K562 (cell line): ENCODE results near the gene KPNA1. TPM values are rescaled to one million over a fixed set of nuclear protein-coding genes. Genes with fewer than 3 reads are reported as not detected.

ENCODE experiments used
- ATAC-seq: fragments of 200-7000 bp; cut with Tn5 transposase; 3 replicates; pipeline ENCODE4 v1.9.1; 2020; ENCODE audit warnings: moderate library complexity
- BruUV-seq: library from RNA; stranded (reverse); fragments of 400-500 nt; replicated peaks from 2 replicates; lab custom pipeline; 2021; lab: Mats Ljungman, UMichigan
- CTCF ChIA-PET: fragments of 300-600 bp; formaldehyde crosslinking; extraction: SDS; loops from one replicate; lab custom pipeline; 2021; ENCODE audit warnings: low intra/inter-chr PET ratio; lab: Yijun Ruan, JAX
- POLR2A ChIA-PET: fragments of 300-600, 350-650 bp; sonication (Branson Sonifier 250); formaldehyde crosslinking; extraction: SDS; loops from one replicate; lab custom pipeline; 2021; ENCODE audit warnings: antibody characterized with exemption, inconsistent platforms; lab: Yijun Ruan, JAX
- DNase-seq, 4 experiments: peaks; one replicate each; pipeline versions ENCODE4 v3.0.0 to v3.0.0-alpha.2; 2011 to 2018; ENCODE audit warnings: low spot score in 3 of 4, mixed read lengths in 3 of 4; ENCODE audit errors: extremely low read depth in 1 of 4
- FAIRE-seq: peaks from 2 replicates; lab custom pipeline; 2011; peaks lifted over from hg19 to GRCh38; lab: Jason Lieb, UNC
- H2AFZ ChIP-seq: 2 replicates; pipeline ENCODE4 v1.6.0; 2011; ENCODE audit warnings: low read depth, low read length, control low read depth, inconsistent platforms
- H3K27ac ChIP-seq: fragments of 200-600 bp; 3 replicates; pipeline ENCODE4 v1.8.0; 2011; ENCODE audit warnings: low read depth, mild to moderate bottlenecking, control low read depth, inconsistent platforms, low read length, moderate library complexity, mixed read lengths; ENCODE audit errors: extremely low read depth
- H3K27me3 ChIP-seq, 2 experiments: fragments of 300-600 bp in 1 of 2; 2 replicates in 1 of 2; 3 replicates in 1 of 2; pipeline versions ENCODE4 v1.6.0 to v1.8.0; 2011; ENCODE audit warnings: inconsistent platforms in 2 of 2, low read length in 2 of 2, mild to moderate bottlenecking in 1 of 2, mixed read lengths in 1 of 2, moderate library complexity in 1 of 2; ENCODE audit not compliant: control insufficient read depth in 2 of 2, insufficient read depth in 2 of 2
- H3K36me3 ChIP-seq: fragments of 300-600 bp; 3 replicates; pipeline ENCODE4 v1.8.0; 2011; ENCODE audit warnings: mild to moderate bottlenecking, low read length, inconsistent platforms; ENCODE audit not compliant: control insufficient read depth, insufficient read depth
- H3K4me1 ChIP-seq, 2 experiments: fragments of 200-600 bp in 1 of 2; replicated peaks in 1 of 2; 2 replicates in 1 of 2; 3 replicates in 1 of 2; pipeline versions ENCODE4 v1.5.1 to v1.8.0; 2011; ENCODE audit warnings: inconsistent platforms in 2 of 2, low read length in 2 of 2, mild to moderate bottlenecking in 1 of 2, mixed read lengths in 1 of 2, moderate library complexity in 1 of 2; ENCODE audit not compliant: control insufficient read depth in 2 of 2, insufficient read depth in 2 of 2
- H3K4me2 ChIP-seq: 2 replicates; pipeline ENCODE4 v1.6.1; 2011; ENCODE audit warnings: low read length, control low read depth, inconsistent platforms, mixed read lengths; ENCODE audit not compliant: insufficient read depth
- H3K4me3 ChIP-seq: fragments of 200-600 bp; sonication (generic), shearing (Covaris generic); 2 replicates; pipeline ENCODE4 v1.5.1; 2016; ENCODE audit warnings: control low read depth, inconsistent platforms
- H3K79me2 ChIP-seq: fragments of 200-600 bp; 3 replicates; pipeline ENCODE4 v1.8.0; 2011; ENCODE audit warnings: low read length, inconsistent platforms; ENCODE audit not compliant: control insufficient read depth, insufficient read depth
- H3K9ac ChIP-seq, 2 experiments: 2 replicates each; pipeline versions ENCODE4 v1.6.0 to v1.6.1; 2011; ENCODE audit warnings: low read depth in 2 of 2, low read length in 2 of 2, control low read depth in 1 of 2, inconsistent platforms in 1 of 2, mild to moderate bottlenecking in 1 of 2, mixed read lengths in 1 of 2; ENCODE audit not compliant: insufficient read depth in 1 of 2
- H3K9me1 ChIP-seq: one replicate; pipeline ENCODE4 v1.6.0; 2011; ENCODE audit warnings: inconsistent platforms, mild to moderate bottlenecking, low read length, moderate library complexity; ENCODE audit not compliant: control insufficient read depth, insufficient read depth
- H3K9me3 ChIP-seq: replicated peaks from 2 replicates; pipeline ENCODE4 v1.5.1; 2011; ENCODE audit warnings: low read depth, low read length, inconsistent platforms; ENCODE audit not compliant: control insufficient read depth, insufficient read depth
- H4K20me1 ChIP-seq: replicated peaks from 2 replicates; pipeline ENCODE4 v1.6.1; 2011; ENCODE audit warnings: low read length, inconsistent platforms, mixed read lengths; ENCODE audit not compliant: control insufficient read depth, insufficient read depth
- CEBPG ChIP-seq, 3 experiments: fragments of 200-800 bp in 1 of 3; sonication (Bioruptor generic) in 1 of 3; sonication (generic) in 1 of 3; formaldehyde crosslinking in 1 of 3; IDR thresholded peaks in 2 of 3; conservative IDR thresholded peaks in 1 of 3; 2 replicates each; pipeline versions ENCODE4 v1.6.1 to v1.8.0; 2016 to 2022; ENCODE audit warnings: missing compliant biosample characterization in 2 of 3, missing genetic modification characterization in 2 of 3, mild to moderate bottlenecking in 1 of 3, missing genetic modification reagents in 1 of 3
- ETS2 ChIP-seq: IDR thresholded peaks from 2 replicates; pipeline ENCODE4 v1.6.1; 2016; ENCODE audit warnings: borderline replicate concordance, missing genetic modification characterization, mild to moderate bottlenecking, moderate library complexity, missing compliant biosample characterization; ENCODE audit not compliant: poor library complexity, severe bottlenecking
- KAT8 ChIP-seq: fragments of 450-650 bp; IDR thresholded peaks from 2 replicates; pipeline ENCODE4 v1.6.1; 2016; ENCODE audit warnings: low read depth, mild to moderate bottlenecking
- ZNF23 ChIP-seq: fragments of 250-450 bp; sonication (Bioruptor Pico); IDR thresholded peaks from 2 replicates; pipeline ENCODE4 v1.4.0; 2020; ENCODE audit warnings: mild to moderate bottlenecking
- ZNF232 ChIP-seq: sonication (generic); formaldehyde crosslinking; IDR thresholded peaks from 2 replicates; pipeline ENCODE4 v1.8.0; 2022; ENCODE audit warnings: mild to moderate bottlenecking, missing genetic modification reagents
- WGBS: fragments of 100-300 bp; shearing (Covaris generic); methylation state at CpG from one replicate; pipeline ENCODE4 v1.1.6; 2016; ENCODE audit warnings: low coverage, mixed read lengths; ENCODE audit not compliant: insufficient coverage; ENCODE audit errors: missing lambda C conversion rate; 5-methylcytosine and 5-hydroxymethylcytosine counted together
- in situ Hi-C: fragments of 300-500 bp; cut with MboI; formaldehyde crosslinking; loops from 4 replicates; pipeline ENCODE4 v1.15.0; 2018; ENCODE audit warnings: inconsistent platforms, mixed read lengths
- intact Hi-C: fragments of 100-400 bp; cut with micrococcal nuclease; formaldehyde crosslinking; loops from 2 replicates; pipeline ENCODE4 v1.14.2; 2022
- polyA plus RNA-seq, 8 experiments: library from polyadenylated mRNA; depleted of rRNA in 4 of 8; stranded (reverse) in 5 of 8; unstranded in 3 of 8; fragments of >200 nt; fragmentation: Nextera tagmentation in 2 of 8; fragmentation: Illumina TruSeq in 1 of 8; extraction: Ambion mirVana in 2 of 8; extraction: Trizol in 1 of 8; gene quantifications; 2 replicates each; pipeline versions ENCODE4 v1.2.1 to v1.2.3, GENCODE V29; 2011 to 2014; ENCODE audit warnings: inconsistent platforms in 1 of 8, missing spikeins in 1 of 8
- total RNA-seq, 7 experiments: library from RNA; depleted of rRNA in 6 of 7; stranded (reverse); fragments of >200 nt in 6 of 7; fragmentation: Illumina TruSeq in 2 of 7; extraction: Trizol in 2 of 7; gene quantifications; 2 replicates each; pipeline versions ENCODE4 v1.2.1 to v1.2.3, GENCODE V29; 2011 to 2021; ENCODE audit warnings: low replicate concordance in 1 of 7
- TF ChIP-seq, protein P1 (sequence below): fragments of 250-450 bp; sonication (Bioruptor Pico); IDR thresholded peaks from 2 replicates; pipeline ENCODE4 v1.9.0; 2021; ENCODE audit warnings: mild to moderate bottlenecking, inconsistent platforms

KPNA1 gene
- total and polyA plus RNA-seq, 9 of the 15 experiments (the other 6 are each of a cell fraction or from before 2014, with no cell fraction given) = 9.3 to 53.8 (median 33.5) TPM

DNA sequence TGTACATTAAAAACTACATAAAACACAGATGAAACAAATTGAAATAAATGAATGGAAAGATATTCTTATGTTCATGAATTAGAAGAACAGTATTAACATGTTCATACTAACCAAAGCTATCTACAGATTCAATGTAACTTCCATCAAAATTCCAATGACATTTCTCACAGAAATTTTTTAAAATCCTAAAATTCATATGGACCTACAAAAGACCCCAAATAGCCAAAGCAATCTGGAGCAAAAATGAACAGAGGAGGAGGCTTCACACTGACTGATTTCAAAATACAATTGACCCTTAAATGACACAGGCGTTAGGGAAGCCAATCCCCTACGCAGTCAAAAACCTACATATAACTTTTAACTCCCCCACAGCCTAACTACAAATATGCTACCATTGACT lies 39.4 kb downstream of the KPNA1 start:
- no peak for ATAC-seq

More for the DNA sequence above, 39.4 kb downstream of the KPNA1 start:
- Histone ChIP-seq H3K9me3 (no peaks in the 10 kb centered on the region), H3K79me2 (peaks cover 69% of the 10 kb centered on the region), H3K4me2 (no peak overlapping the region), H3K27me3 (no peaks in the 10 kb centered on the region), H3K4me1 (no peaks in the 10 kb centered on the region; a peak in 2 of 5 replicates), H3K27ac (no peak overlapping the region), H4K20me1 (no peaks in the 10 kb centered on the region), H3K4me3 (no peak overlapping the region), H3K9me1 (no peaks in the 10 kb centered on the region), H2AFZ (no peak overlapping the region), H3K9ac (no peak overlapping the region), H3K36me3 (peaks cover 4% of the 10 kb centered on the region; the same call in 1 of the 3 replicates)
- ChIA-PET CTCF (no interaction called here), POLR2A (no interaction called here)
- in situ Hi-C loops (no loop called here), intact Hi-C loops (no loop called here)
- WGBS = 93% methylated on average over 2 of the region's 2 CpGs
- FAIRE-seq (no peak), DNase-seq (no peak)
- BruUV-seq = no TSS peak
- TF ChIP-seq ZNF23 (CRISPR knock-in tag) (no peak), ETS2 (tag) (no peak), KAT8 (no peak), ZNF232 (CRISPR knock-in tag) (no peak), CEBPG (CRISPR knock-in tag; IDR thresholded peaks at IDR 0.05) (no peak), CEBPG (tag; conservative IDR thresholded peaks at IDR 0.05 in 1 of 2, IDR thresholded peaks at IDR 0.05 in 1 of 2) (no peak)
- TF ChIP-seq, protein P1, sequence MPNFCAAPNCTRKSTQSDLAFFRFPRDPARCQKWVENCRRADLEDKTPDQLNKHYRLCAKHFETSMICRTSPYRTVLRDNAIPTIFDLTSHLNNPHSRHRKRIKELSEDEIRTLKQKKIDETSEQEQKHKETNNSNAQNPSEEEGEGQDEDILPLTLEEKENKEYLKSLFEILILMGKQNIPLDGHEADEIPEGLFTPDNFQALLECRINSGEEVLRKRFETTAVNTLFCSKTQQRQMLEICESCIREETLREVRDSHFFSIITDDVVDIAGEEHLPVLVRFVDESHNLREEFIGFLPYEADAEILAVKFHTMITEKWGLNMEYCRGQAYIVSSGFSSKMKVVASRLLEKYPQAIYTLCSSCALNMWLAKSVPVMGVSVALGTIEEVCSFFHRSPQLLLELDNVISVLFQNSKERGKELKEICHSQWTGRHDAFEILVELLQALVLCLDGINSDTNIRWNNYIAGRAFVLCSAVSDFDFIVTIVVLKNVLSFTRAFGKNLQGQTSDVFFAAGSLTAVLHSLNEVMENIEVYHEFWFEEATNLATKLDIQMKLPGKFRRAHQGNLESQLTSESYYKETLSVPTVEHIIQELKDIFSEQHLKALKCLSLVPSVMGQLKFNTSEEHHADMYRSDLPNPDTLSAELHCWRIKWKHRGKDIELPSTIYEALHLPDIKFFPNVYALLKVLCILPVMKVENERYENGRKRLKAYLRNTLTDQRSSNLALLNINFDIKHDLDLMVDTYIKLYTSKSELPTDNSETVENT = no peak
